HG03571 (cell line): ENCODE data around the gene MAGED2.
"Not testable (repeated sequence)": the region's sequence is repeated elsewhere in the genome, so short reads cannot be mapped to it uniquely, and the experiment has no call there.

ENCODE experiments used
- ATAC-seq: cut with Tn5 transposase; IDR thresholded peaks from one replicate; pipeline ENCODE4 v1.9.1; 2021; ENCODE audit not compliant: unreplicated experiment

The MAGED2 gene

GRCh38 chrX:54807524-54808108, at the start of gene MAGED2:
Gene MAGED2 (plus strand): TSS chrX:54807745. CDS start chrX:54809332, 1,587 bp downstream.
- ATAC-seq, result no peak

GRCh38 chrX:54758114-54759055, 49.2 kb upstream of the MAGED2 start:
- ATAC-seq, result no peak

GRCh38 chrX:54774391-54775094, 33.0 kb upstream of the MAGED2 start:
- ATAC-seq, result not testable (repeated sequence)

GRCh38 chrX:54776061-54776460, 31.5 kb upstream of the MAGED2 start:
- ATAC-seq, result no peak

GRCh38 chrX:54776987-54777672, 30.4 kb upstream of the MAGED2 start:
- no peak for ATAC-seq

- no peak for ATAC-seq
These were observed 21.6 kb upstream of the MAGED2 start for GRCh38 chrX:54785901-54786300.

- ATAC-seq, result no peak
These were observed 20.6 kb upstream of the MAGED2 start for GRCh38 chrX:54786967-54787366.

GRCh38 chrX:54788446-54788845, 19.1 kb upstream of the MAGED2 start:
- ATAC-seq, result no peak

GRCh38 chrX:54789405-54789804, 18.1 kb upstream of the MAGED2 start:
- not testable (repeated sequence) for ATAC-seq

- ATAC-seq, result no peak
These were observed 13.5 kb upstream of the MAGED2 start for GRCh38 chrX:54794028-54794427.

GRCh38 chrX:54794795-54795194, 12.8 kb upstream of the MAGED2 start:
- ATAC-seq, result no peak

- ATAC-seq, result no peak
These were observed 9.4 kb upstream of the MAGED2 start, which contains the start of gene ITIH6 for GRCh38 chrX:54798137-54798536. Gene ITIH6 (minus strand): TSS chrX:54798255. CDS start chrX:54798210, 45 bp downstream.

GRCh38 chrX:54799046-54799445, 8.5 kb upstream of the MAGED2 start:
- no peak for ATAC-seq

GRCh38 chrX:54808109-54808604, 612 bp downstream of the MAGED2 start:
- peak; percentile 31 for ATAC-seq

- ATAC-seq, result peak; percentile 87
These were observed 1.3 kb downstream of the MAGED2 start for GRCh38 chrX:54808605-54809483.

- no peak for ATAC-seq
These were observed 3.0 kb downstream of the MAGED2 start for GRCh38 chrX:54810532-54810931.

GRCh38 chrX:54811301-54811885, 3.8 kb downstream of the MAGED2 start:
- ATAC-seq, result no peak

GRCh38 chrX:54812306-54812705, 4.8 kb downstream of the MAGED2 start:
- ATAC-seq, result no peak

- ATAC-seq, result no peak
These were observed 9.8 kb downstream of the MAGED2 start for GRCh38 chrX:54817220-54817820.
